ENCODE data around the gene FMN1. TPM values are rescaled to one million over a fixed set of nuclear protein-coding genes. Genes with fewer than 3 reads are reported as not detected.

Gene FMN1
- polyA plus RNA-seq, 1 donor: 0.90 TPM

DNA sequence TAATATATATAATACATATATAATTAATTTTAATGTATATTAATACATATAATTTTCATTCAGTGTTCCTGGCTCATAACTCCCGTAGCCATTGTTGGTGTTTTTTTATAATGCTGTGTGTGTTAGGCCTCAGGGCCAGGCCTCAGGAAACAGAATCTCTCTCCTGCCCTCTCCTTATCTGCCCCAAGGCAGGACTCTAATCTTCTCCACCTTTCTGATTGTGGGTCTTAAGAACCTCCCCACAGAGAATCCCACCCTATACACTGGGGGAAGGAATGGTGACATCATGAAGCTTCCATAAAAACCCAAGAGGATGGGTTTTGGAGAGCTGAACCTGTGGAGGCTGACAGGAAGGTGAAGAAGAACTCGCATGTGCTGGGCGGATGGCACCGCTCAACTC lies 4.0 kb upstream of the FMN1 start:
- DNase-seq (ENCODE audit: low read depth): no peak

DNA sequence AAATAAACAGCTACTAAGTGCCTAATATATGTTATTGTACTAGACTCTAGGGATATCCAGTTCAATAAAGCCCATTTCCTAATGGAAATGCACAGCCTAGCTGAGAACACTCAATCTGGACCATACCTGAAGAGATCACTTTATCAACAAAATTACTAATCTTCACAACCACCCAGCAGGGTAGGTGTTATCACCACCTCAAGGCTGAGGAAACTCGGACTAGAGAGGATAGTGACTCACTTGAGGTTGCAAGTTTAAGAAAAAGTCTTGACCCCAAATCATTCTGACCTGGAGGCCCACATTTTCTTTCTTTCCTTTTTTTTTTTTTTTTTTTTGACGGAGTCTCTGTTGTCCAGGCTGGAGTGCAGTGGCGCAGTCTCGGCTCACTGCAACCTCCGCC lies 3.1 kb upstream of the FMN1 start:
- no peak for DNase-seq (ENCODE audit: low read depth)

DNA sequence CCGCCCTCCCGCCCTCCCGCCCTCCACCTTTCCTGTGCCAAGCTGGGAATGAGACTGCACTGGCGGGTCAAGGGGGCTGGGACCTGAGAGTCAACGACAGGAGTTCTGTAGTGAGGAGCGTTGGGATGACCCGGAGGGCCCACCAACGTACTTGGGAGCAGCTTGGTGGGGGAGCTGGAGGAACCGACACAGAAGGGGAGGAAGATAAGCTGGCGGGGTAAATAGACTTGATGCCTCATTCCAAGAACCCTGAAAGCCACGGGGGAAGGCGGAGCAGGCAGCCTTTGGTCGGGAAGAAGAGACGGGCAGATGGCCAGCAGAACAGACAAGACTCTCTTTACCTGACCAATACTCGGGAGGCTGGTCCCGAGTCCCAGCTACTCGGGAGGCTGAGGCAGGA lies 277 bp downstream of the FMN1 start:
- DNase-seq (ENCODE audit: low read depth): no peak

DNA sequence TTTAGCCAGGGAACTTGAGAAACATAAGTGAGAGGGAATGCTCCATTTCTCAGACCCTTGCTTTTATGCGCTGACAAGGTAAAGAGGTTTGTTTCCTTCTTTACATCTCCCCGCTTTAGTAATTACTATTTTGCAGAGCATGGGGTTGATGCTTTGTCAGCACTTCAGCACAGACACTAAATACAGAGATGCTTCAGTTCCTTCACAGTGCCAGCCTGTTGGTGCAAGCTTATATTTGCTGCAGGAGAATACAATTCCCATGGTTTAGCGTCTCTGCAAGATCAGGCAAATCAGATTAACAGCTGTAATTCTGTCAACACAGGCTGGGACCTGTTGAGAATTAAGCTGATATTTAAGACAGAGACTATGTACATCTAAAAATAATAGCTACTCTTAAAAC lies 2.9 kb downstream of the FMN1 start:
- DNase-seq (ENCODE audit: low read depth): no peak

DNA sequence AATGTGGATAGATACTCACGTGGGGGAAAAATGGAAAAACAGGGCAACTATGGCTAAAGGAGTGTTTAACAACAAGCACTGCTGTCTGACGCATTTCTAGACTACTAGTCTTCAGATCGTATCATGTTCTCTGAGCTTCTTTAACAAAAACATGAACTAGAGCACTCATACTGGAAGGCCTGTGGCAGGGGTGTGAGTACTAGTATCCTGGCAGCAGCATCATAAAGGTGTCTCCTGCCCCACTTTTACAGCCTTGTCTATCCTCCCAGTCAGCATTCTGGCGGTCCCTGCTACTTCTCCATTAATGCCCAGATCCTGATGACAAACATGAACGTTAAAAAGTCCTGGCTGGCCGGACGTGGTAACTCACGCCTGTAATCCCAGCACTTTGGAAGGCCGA lies 4.0 kb downstream of the FMN1 start:
- DNase-seq (ENCODE audit: low read depth): no peak

DNA sequence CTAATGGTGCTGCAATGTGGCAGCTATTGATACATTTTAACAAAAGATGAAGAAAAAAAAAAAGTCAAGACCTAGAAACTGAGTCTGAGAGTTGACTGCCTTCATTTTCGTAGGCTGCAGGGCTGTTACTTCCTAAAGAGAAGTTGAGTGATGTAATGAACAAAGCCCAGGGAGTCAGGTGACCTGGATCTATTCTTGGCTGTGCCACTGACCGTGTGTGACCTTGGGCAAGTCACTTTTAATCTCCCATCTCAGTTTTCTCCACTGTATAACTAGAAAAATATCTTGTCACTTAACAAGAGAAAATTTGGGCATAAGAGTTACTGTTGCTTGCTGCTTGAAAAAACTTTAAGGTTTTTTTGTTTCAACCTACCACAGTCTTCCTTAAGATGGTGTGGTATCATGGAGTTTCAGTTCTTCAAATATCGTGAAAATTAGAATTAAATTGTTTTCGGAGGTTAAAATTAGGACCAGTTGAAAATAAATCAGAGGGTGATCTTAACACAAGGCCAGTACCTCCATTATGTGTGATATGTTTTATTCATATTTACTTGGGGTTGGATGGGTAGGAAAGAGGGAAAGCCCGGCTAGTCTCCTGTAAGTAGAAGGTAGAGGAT lies 5.8 kb downstream of the FMN1 start:
- no peak for DNase-seq (ENCODE audit: low read depth)

DNA sequence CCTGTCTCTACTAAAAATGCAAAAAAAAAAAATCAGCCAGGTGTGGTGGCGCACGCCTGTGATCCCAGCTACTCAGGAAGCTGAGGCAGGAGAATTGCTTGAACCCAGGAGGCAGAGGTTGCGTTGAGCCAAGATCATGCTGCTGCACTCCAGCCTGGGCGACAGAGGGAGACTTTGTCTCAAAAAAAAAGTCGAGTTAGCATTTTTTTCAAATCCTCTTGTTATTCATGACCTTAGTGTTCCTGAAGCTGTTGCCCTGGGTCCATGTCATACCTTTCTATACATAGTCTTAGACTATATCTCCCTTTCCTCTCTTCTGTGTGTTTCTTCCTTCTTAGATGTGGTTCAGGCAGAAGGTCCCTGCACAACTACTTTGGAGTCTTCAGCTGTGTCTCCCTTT lies 6.4 kb downstream of the FMN1 start:
- no peak for DNase-seq (ENCODE audit: low read depth)

DNA sequence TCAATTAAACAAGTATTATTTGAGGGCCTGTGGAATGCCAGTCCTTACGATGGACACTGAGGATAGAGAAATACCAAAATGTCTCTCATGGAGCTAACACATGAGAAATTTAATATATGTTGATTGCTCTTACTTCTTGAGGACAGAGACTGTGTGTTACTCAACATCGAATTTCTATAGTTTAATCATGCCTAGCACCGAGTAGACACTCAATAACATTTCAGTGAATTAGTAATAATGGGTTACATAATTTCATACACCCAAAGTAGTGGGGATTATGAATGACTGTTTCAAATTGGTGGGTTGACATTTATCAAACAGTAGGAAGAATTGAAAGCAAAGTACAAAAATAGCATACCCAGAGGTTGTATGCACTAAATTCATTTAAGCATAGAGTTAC lies 11.2 kb downstream of the FMN1 start:
- no peak for DNase-seq (ENCODE audit: low read depth)

GRCh38 chr15:33182926-33183325 lies 11.6 kb downstream of the FMN1 start:
- DNase-seq (ENCODE audit: low read depth): no peak

GRCh38 chr15:33182278-33182905 lies 12.1 kb downstream of the FMN1 start:
- no peak for DNase-seq (ENCODE audit: low read depth)

DNA sequence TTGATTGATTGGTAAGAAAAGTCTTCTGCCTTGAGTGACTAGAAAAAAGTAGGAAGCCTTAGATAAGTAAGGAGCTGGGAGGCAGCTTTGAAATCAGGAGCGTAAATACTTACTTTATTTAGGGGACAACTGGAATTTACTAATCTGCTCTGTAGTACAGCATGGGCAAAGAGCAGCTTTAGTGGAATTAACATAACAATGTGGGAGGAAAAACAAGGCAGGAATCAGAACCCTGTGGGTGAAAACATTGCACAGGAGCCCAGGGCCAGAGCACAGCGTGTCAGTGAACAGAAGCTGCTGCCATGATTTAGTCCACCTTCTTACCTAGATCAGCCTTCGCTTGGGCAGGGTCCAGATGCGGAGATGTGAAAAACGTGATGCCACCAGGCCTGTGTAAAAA lies 14.6 kb downstream of the FMN1 start:
- no peak for DNase-seq (ENCODE audit: low read depth)

- no peak for DNase-seq (ENCODE audit: low read depth)
Measured at GRCh38 chr15:33171202-33171601, 23.3 kb downstream of the FMN1 start.

DNA sequence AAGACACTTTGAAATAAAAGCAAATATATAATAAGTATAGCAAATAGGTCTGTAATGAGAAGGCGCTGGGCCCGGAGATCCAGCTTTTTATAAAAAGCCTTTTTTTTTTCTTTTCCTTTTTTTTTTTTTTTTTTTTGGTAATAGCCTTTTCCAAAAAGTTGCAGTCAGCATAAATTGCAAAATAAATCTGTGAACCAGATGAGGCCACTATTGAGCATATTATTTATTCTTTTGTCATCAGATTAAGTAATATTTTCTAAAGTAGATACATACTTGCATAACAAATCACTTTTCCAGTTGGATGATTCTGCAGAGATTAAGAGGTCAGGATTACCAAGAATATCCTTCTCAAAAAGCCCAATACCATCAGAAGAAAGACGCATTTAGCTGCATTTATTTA lies 24.9 kb downstream of the FMN1 start:
- DNase-seq (ENCODE audit: low read depth): no peak

DNA sequence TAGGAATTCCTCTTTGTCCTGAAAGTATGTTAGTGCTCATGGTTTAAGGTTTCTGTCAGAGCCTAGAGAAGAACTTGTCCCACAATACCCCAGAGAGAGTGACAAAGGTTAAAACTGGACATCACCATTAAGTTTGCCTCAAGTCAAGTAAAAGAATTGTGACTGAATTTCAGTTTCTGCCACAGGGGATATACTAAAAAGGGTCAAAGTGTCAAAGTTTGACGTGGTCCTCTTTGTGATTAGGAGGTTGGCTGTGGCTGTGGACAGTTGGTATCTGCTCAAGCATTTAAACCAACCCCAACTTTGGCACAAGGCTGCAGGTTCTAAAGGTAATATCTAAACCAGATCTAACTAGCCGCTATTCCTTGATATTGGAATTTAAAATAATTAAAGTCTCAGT lies 26.1 kb downstream of the FMN1 start:
- no peak for DNase-seq (ENCODE audit: low read depth)

DNA sequence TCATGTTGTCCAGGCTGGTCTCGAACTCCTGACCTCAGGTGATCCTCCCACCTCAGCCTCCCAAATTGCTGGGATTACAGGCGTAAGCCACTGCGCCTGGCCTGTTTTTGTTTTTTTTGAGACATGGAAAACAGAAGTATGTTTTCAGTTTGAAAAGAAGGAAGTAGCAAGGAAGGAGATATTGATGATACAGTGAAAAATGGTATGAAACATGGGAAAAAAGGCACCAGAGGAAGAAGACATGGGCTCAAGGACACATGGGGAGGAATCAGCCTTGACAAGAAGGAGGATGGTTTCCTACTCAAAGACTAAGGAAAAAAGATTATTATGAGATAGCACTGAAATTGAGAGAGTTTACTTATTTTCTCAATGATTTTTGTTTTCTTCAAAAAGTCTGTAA lies 30.7 kb downstream of the FMN1 start:
- no peak for DNase-seq (ENCODE audit: low read depth)

- no peak for DNase-seq (ENCODE audit: low read depth)
Measured at GRCh38 chr15:33161209-33161608, 33.3 kb downstream of the FMN1 start.

GRCh38 chr15:33160581-33161165 lies 33.8 kb downstream of the FMN1 start:
- DNase-seq (ENCODE audit: low read depth): no peak

DNA sequence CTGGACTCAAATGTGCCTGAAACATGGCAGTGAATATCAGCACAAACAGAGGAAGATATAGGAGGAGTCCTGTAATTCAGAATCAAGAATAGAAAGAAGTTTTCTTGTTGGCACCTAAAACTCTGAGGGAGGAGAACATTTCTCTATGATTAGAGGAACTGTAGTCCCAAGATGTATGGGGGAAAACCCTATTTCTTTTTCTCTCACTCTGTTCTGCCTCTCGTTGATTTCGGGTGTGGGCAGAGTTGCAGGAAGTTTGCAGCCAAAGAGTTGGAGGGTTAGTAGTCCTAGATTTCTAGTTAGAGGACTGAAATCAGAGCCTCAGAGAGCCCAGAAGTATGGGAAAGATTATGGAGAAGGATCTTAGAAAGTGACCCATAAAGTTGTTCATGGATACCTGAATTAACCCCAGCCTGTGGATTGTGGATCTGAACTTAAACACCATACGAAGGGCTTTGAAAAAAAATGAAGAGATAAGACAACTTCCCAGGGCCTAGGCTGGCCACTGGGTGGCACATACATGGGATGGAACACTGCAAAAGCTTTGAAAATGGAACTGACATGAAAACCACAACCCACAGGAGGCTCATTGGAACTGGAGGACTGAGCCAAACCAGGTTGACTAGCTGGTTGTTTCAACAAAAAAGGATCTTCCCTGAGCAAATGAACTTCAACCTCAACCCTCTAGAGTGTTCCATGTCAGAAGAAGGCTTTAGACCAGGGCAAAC lies 34.6 kb downstream of the FMN1 start:
- no peak for DNase-seq (ENCODE audit: low read depth)

GRCh38 chr15:33158366-33158765 lies 36.1 kb downstream of the FMN1 start:
- DNase-seq (ENCODE audit: low read depth): no peak

DNA sequence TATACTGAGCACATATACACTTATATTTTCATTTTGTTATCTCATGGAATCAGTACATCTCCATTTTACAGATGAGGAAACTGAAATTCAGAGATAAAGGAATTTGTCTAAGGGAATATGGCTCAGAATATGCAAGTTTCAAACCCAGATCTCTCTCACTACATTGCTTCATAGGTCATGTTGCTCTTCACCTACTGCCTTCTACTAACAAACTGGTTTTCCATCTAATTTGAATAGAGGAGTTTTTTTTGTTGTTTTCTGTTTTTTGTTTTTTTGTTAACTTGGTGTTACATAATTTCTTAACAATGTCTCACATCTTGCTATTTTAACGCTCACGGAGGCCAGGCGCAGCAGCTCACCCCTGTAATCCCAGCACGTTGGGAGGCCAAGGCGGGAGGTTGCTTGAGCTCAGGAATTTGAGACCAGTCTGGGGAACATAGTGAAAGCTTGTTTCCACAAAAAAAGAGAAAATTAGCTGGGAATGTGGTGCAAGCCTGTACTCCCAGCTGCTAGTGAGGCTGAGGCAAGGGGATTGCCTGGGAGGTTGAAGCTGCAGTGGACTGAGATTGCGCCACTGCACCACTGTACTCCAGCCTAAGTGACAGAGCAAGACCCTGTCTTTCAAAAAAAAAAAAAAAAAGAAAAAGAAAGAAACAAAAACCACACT lies 37.0 kb downstream of the FMN1 start:
- no peak for DNase-seq (ENCODE audit: low read depth)

DNA sequence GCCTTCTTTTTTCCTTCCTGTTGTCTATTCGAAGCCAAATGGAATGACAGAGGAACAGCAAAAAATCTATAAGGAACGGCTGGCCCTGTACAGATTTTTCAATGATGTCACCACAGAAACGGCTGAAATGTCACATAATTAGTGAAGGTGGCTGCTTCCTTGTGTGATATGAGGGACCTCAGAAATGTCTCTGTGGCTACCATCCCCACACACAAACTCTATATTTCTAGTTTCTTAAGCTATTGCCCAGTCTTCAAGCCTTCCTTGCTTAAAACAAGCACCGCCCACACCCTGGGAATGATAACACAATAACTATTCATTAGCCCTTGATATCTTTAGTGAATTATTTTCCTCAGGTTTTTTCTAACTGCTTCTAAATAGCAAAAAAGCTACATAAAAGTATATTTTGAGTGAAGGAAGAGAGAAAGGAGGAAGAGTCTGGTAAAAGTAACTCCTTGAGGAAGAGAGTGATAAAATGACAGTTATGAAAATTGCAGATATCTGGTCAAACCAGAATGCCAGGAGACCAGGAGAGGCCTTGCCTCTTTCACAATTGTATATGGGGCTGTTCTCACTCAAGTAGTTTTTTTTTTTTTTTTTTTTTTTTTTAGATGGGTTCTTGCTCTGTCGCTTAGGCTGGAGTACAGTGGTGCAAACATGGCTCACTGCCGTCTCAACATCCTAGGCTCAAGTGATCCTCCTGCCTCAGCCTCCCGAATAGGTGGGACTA lies 38.7 kb downstream of the FMN1 start:
- DNase-seq (ENCODE audit: low read depth): no peak

Data from forelimb muscle (tissue), 1 donor.